ENCODE results near the gene PHLPP1. TPM values are rescaled to one million over a fixed set of nuclear protein-coding genes. Genes with fewer than 3 reads are reported as not detected.

The PHLPP1 gene
- total RNA-seq, 2 donors from 2014 or later = 8.6 to 20.8 TPM

- Histone ChIP-seq H3K4me3 (no peak overlapping the region), H3K27me3 (no peaks in the 10 kb centered on the region), H3K9me3 (no peaks in the 10 kb centered on the region), H3K4me1 (peaks cover 15% of the 10 kb centered on the region), H3K27ac (peak overlapping the region in 2 of 4 donors; percentile 74 to 76), H3K36me3 (replicated peaks in 1 of 2; ENCODE audit: insufficient read depth in 1 of 2, low read depth in 2 of 2) (no peaks in the 10 kb centered on the region)
- TF ChIP-seq CTCF (IDR thresholded peaks at IDR 0.05) (no peak), POLR2A (IDR thresholded peaks at IDR 0.05) (no peak)
- no peak for ATAC-seq
- WGBS, 2 donors = 85 to 92% methylated on average over 7 of the region's 7 CpGs
- no peak for DNase-seq
- intact Hi-C loops (cut with DNase I) = no loop called here
These were observed 283.1 kb downstream of the PHLPP1 start for GRCh38 chr18:62998443-62998842.

DNA sequence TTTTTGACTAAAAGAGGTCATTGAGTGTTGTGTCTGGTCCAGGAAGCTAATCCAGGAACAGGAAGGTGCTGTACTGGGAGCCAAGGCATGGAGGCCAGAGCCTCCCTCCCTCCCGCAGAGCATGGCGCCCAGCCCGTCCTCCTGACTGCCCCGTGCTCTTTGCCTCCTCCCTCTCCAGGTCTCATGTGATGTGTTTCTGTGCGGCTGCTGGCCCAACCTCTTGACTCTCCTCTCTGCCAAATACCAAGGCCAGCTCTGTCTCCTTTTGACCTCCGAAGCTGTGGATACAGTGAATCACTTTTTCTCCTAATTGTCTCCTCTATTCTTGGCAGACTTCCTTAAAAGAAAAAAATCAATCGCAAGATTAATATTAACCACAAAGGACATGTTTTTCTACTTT, 284.1 kb downstream of the PHLPP1 start:
- WGBS, 2 donors = 20 to 27% methylated on average over 7 of the region's 7 CpGs
- H3K27me3 ChIP-seq = no peaks in the 10 kb centered on the region
- no peaks in the 10 kb centered on the region for H3K9me3 ChIP-seq
- intact Hi-C loops (cut with DNase I) = no loop called here
- peak overlapping the region; percentile 58 to 77 (median 75) for H3K27ac ChIP-seq
- DNase-seq (peak; percentile 61 to 79 (median 68)), ATAC-seq (peak; percentile 92)
- H3K4me3 ChIP-seq = no peak overlapping the region
- TF ChIP-seq CTCF (IDR thresholded peaks at IDR 0.05) (no peak), POLR2A (IDR thresholded peaks at IDR 0.05) (no peak)
- peaks cover 15% of the 10 kb centered on the region for H3K4me1 ChIP-seq
- no peaks in the 10 kb centered on the region for H3K36me3 ChIP-seq (replicated peaks in 1 of 2; ENCODE audit: insufficient read depth in 1 of 2, low read depth in 2 of 2)

DNA sequence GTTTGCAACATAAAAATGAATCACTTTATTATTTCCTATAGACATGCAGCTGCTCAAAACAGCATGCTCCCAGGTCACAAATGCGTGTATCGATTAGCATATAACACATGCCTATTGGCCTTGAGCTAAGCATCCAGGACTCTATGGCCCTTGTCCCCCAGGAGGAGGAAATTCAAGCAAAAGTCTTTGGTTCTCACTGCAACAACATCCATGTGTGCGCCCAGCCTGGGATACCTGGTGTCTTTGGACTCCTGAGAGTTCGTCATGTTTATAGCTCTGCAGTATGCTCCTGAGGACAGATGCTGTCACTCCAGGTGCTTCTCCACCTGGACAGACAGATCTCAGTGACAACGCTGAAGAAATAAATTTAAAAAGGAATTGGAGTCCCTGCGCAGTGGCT, 284.6 kb downstream of the PHLPP1 start:
- Histone ChIP-seq H3K9me3 (no peaks in the 10 kb centered on the region), H3K27ac (peak overlapping the region in 1 of 4 donors; percentile 77), H3K36me3 (replicated peaks in 1 of 2; ENCODE audit: insufficient read depth in 1 of 2, low read depth in 2 of 2) (no peaks in the 10 kb centered on the region), H3K4me3 (no peak overlapping the region), H3K4me1 (peaks cover 15% of the 10 kb centered on the region), H3K27me3 (no peaks in the 10 kb centered on the region)
- DNase-seq (no peak), ATAC-seq (peak; percentile 2)
- WGBS, 2 donors = 57 to 67% methylated on average over 6 of the region's 6 CpGs
- no peak for TF ChIP-seq CTCF (IDR thresholded peaks at IDR 0.05)
- no peak for TF ChIP-seq POLR2A (IDR thresholded peaks at IDR 0.05)
- intact Hi-C loops (cut with DNase I) = no loop called here

- Histone ChIP-seq H3K27me3 (no peaks in the 10 kb centered on the region), H3K27ac (no peak overlapping the region), H3K4me3 (no peak overlapping the region), H3K36me3 (replicated peaks in 1 of 2; ENCODE audit: insufficient read depth in 1 of 2, low read depth in 2 of 2) (no peaks in the 10 kb centered on the region), H3K4me1 (peaks cover 19% of the 10 kb centered on the region), H3K9me3 (no peaks in the 10 kb centered on the region)
- intact Hi-C loops (cut with DNase I) = no loop called here
- ATAC-seq (no peak), DNase-seq (no peak)
- TF ChIP-seq POLR2A (IDR thresholded peaks at IDR 0.05) (no peak), CTCF (IDR thresholded peaks at IDR 0.05) (no peak)
- WGBS, 2 donors = 75 to 92% methylated on average over 8 of the region's 8 CpGs
These were observed 285.5 kb downstream of the PHLPP1 start for GRCh38 chr18:63000839-63001238.

- Histone ChIP-seq H3K4me3 (no peak overlapping the region), H3K36me3 (replicated peaks in 1 of 2; ENCODE audit: insufficient read depth in 1 of 2, low read depth in 2 of 2) (no peaks in the 10 kb centered on the region), H3K27ac (no peak overlapping the region), H3K4me1 (peaks cover 19% of the 10 kb centered on the region), H3K27me3 (no peaks in the 10 kb centered on the region), H3K9me3 (no peaks in the 10 kb centered on the region)
- WGBS, 2 donors = 87 to 91% methylated on average over 5 of the region's 5 CpGs
- intact Hi-C loops (cut with DNase I) = no loop called here
- no peak for TF ChIP-seq POLR2A (IDR thresholded peaks at IDR 0.05)
- no peak for TF ChIP-seq CTCF (IDR thresholded peaks at IDR 0.05)
- ATAC-seq (no peak), DNase-seq (no peak)
These were observed 286.5 kb downstream of the PHLPP1 start for GRCh38 chr18:63001861-63002260.
